HL-60 (cell line): ENCODE measurements around the gene CRYGC.

ENCODE experiments used
- CTCF ChIP-seq: IDR thresholded peaks from one replicate; pipeline ENCODE4 v1.5.1; 2011; ENCODE audit warnings: low read length, control low read depth, inconsistent platforms; ENCODE audit not compliant: insufficient read depth
- GABPA ChIP-seq: IDR thresholded peaks from 2 replicates; pipeline ENCODE4 v1.6.1; 2012; ENCODE audit warnings: low read depth
- POLR2AphosphoS5 ChIP-seq: IDR thresholded peaks from 2 replicates; pipeline ENCODE4 v1.6.1; 2012; ENCODE audit warnings: low read depth
- REST ChIP-seq: IDR thresholded peaks from 2 replicates; pipeline ENCODE4 v1.6.1; 2012; ENCODE audit warnings: low read depth; ENCODE audit not compliant: insufficient replicate concordance
- SPI1 ChIP-seq: IDR thresholded peaks from 2 replicates; pipeline ENCODE4 v1.6.1; 2012; ENCODE audit warnings: low read depth, mild to moderate bottlenecking, borderline replicate concordance

GRCh38 chr2:208099682-208100470, 29.8 kb downstream of the CRYGC start:
- TF ChIP-seq CTCF = no peak
- TF ChIP-seq POLR2AphosphoS5 = no peak
- TF ChIP-seq REST = no peak
- TF ChIP-seq GABPA = no peak
- no peak for TF ChIP-seq SPI1
